ENCODE data around the gene AUTS2.

Gene AUTS2

GRCh38 chr7:69912846-69913245 lies 314.6 kb downstream of the AUTS2 start:
- no peak for DNase-seq (ENCODE audit: low spot score)
- TF ChIP-seq CTCF (IDR thresholded peaks at IDR 0.05; ENCODE audit: extremely low read depth, missing control alignments) = no peak

- no peak for DNase-seq (ENCODE audit: low spot score)
- TF ChIP-seq CTCF (IDR thresholded peaks at IDR 0.05; ENCODE audit: extremely low read depth, missing control alignments) = no peak
These were observed 321.3 kb downstream of the AUTS2 start for GRCh38 chr7:69919426-69920111.

DNA sequence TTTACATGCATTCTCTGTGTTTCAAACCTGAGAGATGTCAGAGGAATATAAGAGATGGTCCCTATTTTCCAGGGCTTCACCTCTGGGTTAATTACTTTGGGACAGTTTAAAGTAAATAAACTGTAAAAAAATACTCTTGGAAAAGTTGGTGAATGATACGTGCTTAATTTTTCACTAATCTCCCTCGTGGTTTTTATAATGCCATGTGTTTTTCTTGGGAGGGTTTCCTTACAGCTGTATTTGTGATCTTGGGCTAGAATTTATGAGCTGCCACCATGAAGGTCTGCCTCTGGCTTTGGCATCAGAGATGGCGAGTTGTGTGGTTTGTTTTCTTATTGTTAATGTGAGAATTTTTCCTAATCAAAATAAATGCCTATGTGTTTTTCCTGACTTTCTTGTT lies 322.5 kb downstream of the AUTS2 start:
- no peak for DNase-seq (ENCODE audit: low spot score)
- no peak for TF ChIP-seq CTCF (IDR thresholded peaks at IDR 0.05; ENCODE audit: extremely low read depth, missing control alignments)

DNA sequence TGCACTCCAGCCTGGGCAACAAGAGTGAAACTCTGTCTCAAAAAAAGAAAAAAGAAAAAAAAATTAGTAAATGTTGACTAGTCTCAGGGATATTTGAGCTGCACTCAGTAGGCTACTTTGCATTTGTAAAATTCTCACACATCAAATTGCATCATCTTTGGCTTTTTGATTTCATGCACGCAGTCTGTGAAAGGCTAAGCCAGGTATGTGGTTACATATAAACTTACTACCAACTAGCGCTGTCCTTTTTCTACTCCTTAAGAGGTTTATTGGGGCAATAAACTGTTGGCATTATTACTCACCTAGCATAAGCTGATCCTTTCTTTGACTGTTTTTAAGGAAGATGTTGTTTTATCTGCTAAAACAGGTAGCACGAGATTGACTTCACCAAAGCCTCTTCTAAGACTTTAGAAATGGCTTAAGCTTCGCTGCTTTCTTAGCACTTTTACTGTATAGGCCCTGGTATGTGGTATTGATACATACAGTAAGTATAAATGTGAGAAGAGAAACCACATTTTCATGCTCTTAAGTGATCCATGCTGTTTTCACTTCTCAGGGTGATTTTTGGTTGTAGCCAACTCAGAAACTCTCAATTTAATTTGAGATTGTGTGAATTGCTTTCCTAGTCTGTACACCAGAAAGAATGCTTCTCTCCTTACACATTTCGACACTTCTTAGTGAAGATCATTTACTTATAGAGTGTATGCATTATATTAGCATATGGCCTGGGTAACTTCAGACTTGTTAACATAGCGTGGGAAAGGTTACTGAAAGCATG lies 323.9 kb downstream of the AUTS2 start:
- TF ChIP-seq CTCF (IDR thresholded peaks at IDR 0.05; ENCODE audit: extremely low read depth, missing control alignments) = no peak
- DNase-seq (ENCODE audit: low spot score) = peak; percentile 27

DNA sequence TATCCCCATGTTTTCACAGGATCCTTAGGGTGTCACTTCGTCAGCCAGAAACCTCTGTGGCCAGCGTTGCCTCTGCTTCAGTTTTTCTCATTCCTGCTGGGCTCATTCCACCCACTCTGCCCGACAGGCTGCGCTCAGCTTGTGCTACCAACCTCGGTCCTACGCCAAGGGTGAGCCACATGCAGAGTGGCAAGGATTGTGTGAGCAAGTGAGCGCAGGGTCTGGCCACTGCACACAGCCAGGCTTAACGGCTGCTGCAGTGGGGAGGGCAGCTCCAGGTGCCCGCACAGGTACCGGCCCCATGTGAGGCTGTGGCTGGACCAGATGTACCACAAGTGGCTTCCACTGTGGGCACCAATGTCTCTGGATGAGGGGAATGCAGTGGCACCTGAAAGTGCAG lies 329.2 kb downstream of the AUTS2 start:
- no peak for TF ChIP-seq CTCF (IDR thresholded peaks at IDR 0.05; ENCODE audit: extremely low read depth, missing control alignments)
- DNase-seq (ENCODE audit: low spot score) = no peak

DNA sequence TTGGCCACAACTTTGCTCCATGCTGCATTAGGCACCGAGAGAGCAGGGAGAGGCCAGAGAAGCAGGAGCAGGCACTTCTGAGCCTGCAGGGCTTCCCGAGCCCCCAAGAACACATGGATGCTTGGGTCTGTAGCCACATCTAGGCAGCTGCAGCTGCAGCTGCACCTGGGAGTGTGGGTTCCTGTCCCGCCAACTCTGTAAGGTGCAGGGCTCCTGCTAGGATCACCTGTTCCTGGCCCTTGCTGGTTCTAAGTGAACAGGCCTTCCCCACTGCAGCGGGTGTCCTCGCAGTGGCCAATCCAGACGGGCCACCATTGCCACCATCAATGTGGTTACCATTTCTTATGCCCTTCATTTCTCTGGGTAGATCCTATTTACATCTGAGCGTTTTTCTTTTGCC lies 330.3 kb downstream of the AUTS2 start:
- DNase-seq (ENCODE audit: low spot score) = no peak
- no peak for TF ChIP-seq CTCF (IDR thresholded peaks at IDR 0.05; ENCODE audit: extremely low read depth, missing control alignments)

- no peak for TF ChIP-seq CTCF (IDR thresholded peaks at IDR 0.05; ENCODE audit: extremely low read depth, missing control alignments)
- DNase-seq (ENCODE audit: low spot score) = no peak
These were observed 331.3 kb downstream of the AUTS2 start for GRCh38 chr7:69929622-69930021.
